CD4-positive, alpha-beta T cell treated with Interleukin-4 for 4 hours (primary cell): ENCODE measurements around the gene TIAM2.
"Not testable (repeated sequence)": the region's sequence is repeated elsewhere in the genome, so short reads cannot be mapped to it uniquely, and the experiment has no call there.

ENCODE experiments used
- DNase-seq: peaks from one replicate; pipeline ENCODE4 v3.0.0-alpha.2; 2020

TIAM2 gene

GRCh38 chr6:154995254-154996015 lies at the start of gene TIAM2:
Gene TIAM2, plus strand, starts transcription at chr6:154995315. Its CDS starts 133,909 bp downstream, at chr6:155129224.
- DNase-seq, result no peak

GRCh38 chr6:154950979-154951344 lies 44.2 kb upstream of the TIAM2 start:
- DNase-seq, result no peak

- peak; percentile 41 for DNase-seq
Observed at GRCh38 chr6:154951345-154952200, 43.5 kb upstream of the TIAM2 start.

GRCh38 chr6:154953644-154954043 lies 41.5 kb upstream of the TIAM2 start:
- no peak for DNase-seq

GRCh38 chr6:154954347-154954746 lies 40.8 kb upstream of the TIAM2 start:
- DNase-seq, result no peak

- no peak for DNase-seq
Observed at GRCh38 chr6:154956771-154957522, 38.2 kb upstream of the TIAM2 start.

GRCh38 chr6:154958469-154958868 lies 36.6 kb upstream of the TIAM2 start:
- DNase-seq, result no peak

GRCh38 chr6:154960299-154960843 lies 34.7 kb upstream of the TIAM2 start:
- DNase-seq, result no peak

- DNase-seq, result no peak
Observed at GRCh38 chr6:154960854-154961530, 34.1 kb upstream of the TIAM2 start.

- DNase-seq, result no peak
Observed at GRCh38 chr6:154962753-154963152, 32.4 kb upstream of the TIAM2 start.

GRCh38 chr6:154966065-154966770 lies 28.9 kb upstream of the TIAM2 start:
- DNase-seq, result not testable (repeated sequence)

- no peak for DNase-seq
Observed at GRCh38 chr6:154969796-154970195, 25.3 kb upstream of the TIAM2 start.

- no peak for DNase-seq
Observed at GRCh38 chr6:154974485-154975149, 20.5 kb upstream of the TIAM2 start.

- no peak for DNase-seq
Observed at GRCh38 chr6:154977588-154977987, 17.5 kb upstream of the TIAM2 start.

- no peak for DNase-seq
Observed at GRCh38 chr6:154980273-154981078, 14.6 kb upstream of the TIAM2 start.

- no peak for DNase-seq
Observed at GRCh38 chr6:154981079-154981870, 13.8 kb upstream of the TIAM2 start.

GRCh38 chr6:154984146-154984545 lies 11.0 kb upstream of the TIAM2 start:
- no peak for DNase-seq

- DNase-seq, result no peak
Observed at GRCh38 chr6:154986787-154987235, 8.3 kb upstream of the TIAM2 start.

- DNase-seq, result no peak
Observed at GRCh38 chr6:154989448-154989847, 5.7 kb upstream of the TIAM2 start.
